Thyroid gland (tissue), 4 donors: ENCODE data around the gene WDR46.

Experiments used
- POLR2A ChIP-seq, 2 donors: fragments of 450-650 bp; IDR thresholded peaks; one replicate each; pipeline ENCODE4 v1.6.1; 2017; ENCODE audit warnings: antibody characterized with exemption in 2 of 2, mild to moderate bottlenecking in 2 of 2, moderate library complexity in 1 of 2
- TF ChIP-seq, protein P1 (sequence below), 6 experiments: fragments of 200-600 bp in 3 of 6; fragments of 450-650 bp in 3 of 6; sonication (generic) in 3 of 6; IDR thresholded peaks; one replicate each; pipeline ENCODE4 v1.5.1; 2016 to 2019; ENCODE audit warnings: antibody characterized with exemption in 6 of 6, mild to moderate bottlenecking in 2 of 6, inconsistent platforms in 1 of 6, moderate library complexity in 1 of 6

DNA sequence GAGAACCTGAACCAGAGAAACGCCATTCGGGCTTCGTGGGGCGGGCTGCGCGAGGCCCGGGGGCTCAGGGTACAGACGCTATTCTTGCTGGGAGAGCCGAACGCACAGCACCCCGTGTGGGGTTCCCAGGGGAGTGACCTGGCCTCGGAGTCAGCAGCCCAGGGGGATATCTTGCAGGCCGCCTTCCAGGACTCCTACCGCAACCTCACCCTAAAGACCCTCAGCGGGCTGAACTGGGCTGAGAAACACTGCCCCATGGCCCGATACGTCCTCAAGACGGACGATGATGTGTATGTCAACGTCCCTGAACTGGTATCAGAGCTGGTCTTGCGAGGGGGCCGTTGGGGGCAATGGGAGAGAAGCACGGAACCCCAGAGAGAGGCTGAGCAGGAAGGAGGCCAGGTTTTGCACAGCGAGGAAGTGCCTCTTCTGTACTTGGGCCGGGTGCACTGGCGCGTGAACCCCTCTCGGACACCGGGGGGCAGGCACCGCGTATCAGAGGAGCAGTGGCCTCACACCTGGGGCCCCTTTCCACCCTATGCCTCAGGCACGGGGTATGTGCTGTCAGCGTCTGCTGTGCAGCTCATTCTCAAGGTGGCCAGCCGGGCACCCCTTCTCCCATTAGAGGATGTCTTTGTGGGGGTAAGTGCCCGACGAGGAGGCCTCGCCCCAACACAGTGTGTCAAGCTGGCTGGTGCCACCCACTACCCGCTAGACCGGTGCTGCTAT is 11.2 kb downstream of the WDR46 start:
- TF ChIP-seq POLR2A (IDR thresholded peaks at IDR 0.05): no peak
- TF ChIP-seq, protein P1, sequence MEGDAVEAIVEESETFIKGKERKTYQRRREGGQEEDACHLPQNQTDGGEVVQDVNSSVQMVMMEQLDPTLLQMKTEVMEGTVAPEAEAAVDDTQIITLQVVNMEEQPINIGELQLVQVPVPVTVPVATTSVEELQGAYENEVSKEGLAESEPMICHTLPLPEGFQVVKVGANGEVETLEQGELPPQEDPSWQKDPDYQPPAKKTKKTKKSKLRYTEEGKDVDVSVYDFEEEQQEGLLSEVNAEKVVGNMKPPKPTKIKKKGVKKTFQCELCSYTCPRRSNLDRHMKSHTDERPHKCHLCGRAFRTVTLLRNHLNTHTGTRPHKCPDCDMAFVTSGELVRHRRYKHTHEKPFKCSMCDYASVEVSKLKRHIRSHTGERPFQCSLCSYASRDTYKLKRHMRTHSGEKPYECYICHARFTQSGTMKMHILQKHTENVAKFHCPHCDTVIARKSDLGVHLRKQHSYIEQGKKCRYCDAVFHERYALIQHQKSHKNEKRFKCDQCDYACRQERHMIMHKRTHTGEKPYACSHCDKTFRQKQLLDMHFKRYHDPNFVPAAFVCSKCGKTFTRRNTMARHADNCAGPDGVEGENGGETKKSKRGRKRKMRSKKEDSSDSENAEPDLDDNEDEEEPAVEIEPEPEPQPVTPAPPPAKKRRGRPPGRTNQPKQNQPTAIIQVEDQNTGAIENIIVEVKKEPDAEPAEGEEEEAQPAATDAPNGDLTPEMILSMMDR (IDR thresholded peaks at IDR 0.05): no peak
